Loucy (cell line): ENCODE results near the gene GTSE1.

Experiments
- EZH2phosphoT487 ChIP-seq: fragments of 200-600 bp; IDR thresholded peaks from 2 replicates; pipeline ENCODE4 v1.6.1; 2018; ENCODE audit warnings: antibody characterized with exemption, mild to moderate bottlenecking, moderate library complexity, borderline replicate concordance
- TF ChIP-seq, protein P1 (sequence below): fragments of 200-600 bp; sonication (generic); conservative IDR thresholded peaks from 2 replicates; pipeline ENCODE4 v1.5.1; 2014; ENCODE audit warnings: mild to moderate bottlenecking, antibody characterized with exemption, low read length

DNA sequence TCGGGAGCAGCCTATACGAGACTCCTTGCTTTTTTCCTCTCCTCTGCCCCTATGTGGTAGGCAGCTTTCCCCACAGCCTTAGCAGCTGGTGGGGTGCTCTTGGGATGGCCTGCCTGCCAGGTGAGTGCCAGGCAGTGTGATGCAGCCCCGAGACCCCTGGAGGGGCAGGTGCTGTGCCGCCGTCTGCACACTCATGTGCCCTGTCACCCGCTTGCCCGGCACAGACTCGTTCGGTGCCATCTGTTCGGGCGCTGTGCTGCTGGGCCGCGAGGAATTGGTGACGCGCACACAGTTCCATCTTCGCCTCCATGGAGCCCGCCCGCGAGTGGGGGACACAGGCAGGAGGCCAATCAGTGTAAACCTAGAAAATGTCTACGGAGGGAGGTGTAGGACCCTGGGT, 54.0 kb downstream of the GTSE1 start:
- TF ChIP-seq, protein P1, sequence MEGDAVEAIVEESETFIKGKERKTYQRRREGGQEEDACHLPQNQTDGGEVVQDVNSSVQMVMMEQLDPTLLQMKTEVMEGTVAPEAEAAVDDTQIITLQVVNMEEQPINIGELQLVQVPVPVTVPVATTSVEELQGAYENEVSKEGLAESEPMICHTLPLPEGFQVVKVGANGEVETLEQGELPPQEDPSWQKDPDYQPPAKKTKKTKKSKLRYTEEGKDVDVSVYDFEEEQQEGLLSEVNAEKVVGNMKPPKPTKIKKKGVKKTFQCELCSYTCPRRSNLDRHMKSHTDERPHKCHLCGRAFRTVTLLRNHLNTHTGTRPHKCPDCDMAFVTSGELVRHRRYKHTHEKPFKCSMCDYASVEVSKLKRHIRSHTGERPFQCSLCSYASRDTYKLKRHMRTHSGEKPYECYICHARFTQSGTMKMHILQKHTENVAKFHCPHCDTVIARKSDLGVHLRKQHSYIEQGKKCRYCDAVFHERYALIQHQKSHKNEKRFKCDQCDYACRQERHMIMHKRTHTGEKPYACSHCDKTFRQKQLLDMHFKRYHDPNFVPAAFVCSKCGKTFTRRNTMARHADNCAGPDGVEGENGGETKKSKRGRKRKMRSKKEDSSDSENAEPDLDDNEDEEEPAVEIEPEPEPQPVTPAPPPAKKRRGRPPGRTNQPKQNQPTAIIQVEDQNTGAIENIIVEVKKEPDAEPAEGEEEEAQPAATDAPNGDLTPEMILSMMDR = no peak
- no peak for TF ChIP-seq EZH2phosphoT487
